ENCODE data around the gene ATXN1. TPM values are rescaled to one million over a fixed set of nuclear protein-coding genes. Genes with fewer than 3 reads are reported as not detected.

The ATXN1 gene
- total and polyA plus RNA-seq, 2 of the 8 experiments (the other 6 are each of a cell fraction or from before 2014, with no cell fraction given), result 1.6 to 4.0 TPM

DNA sequence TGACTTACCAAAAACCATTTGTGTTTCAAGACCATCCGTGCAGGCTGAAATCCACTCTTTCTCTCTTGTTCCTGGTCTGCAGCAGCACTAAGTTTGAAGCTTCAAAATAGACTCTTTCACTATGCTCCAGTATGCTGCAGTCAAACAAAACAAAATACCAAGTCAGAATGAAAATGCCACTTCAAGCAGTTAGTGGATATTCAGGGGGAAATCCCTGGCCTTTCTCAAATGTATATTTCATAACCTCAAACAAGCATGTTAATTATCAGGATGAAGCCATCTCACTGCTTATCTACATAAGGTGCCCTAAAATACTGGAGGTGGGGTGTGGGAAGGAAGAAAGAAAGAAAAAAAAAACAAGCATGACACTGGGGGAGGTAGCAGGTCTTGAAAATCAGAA is 103.5 kb downstream of the ATXN1 start:
- Histone ChIP-seq H2BK15ac (ENCODE audit: low read length) (no peak overlapping the region), H2AFZ (ENCODE audit: low read length) (no peak overlapping the region), H3K9ac (replicated peaks in 1 of 4; ENCODE audit: extremely low read depth in 1 of 4, low read depth in 3 of 4, low read length in 3 of 4) (no peak overlapping the region), H2BK120ac (replicated peaks; ENCODE audit: low read depth, low read length) (no peak overlapping the region), H3K56ac (replicated peaks; ENCODE audit: insufficient read length, low read depth, low read length) (no peak overlapping the region), H3K23me2 (ENCODE audit: low read depth, low read length) (no peaks in the 10 kb centered on the region), H4K5ac (ENCODE audit: insufficient read length, low read depth, low read length) (no peak overlapping the region), H3K4me3 (ENCODE audit: extremely low read depth in 1 of 4, insufficient read depth in 2 of 4, low read depth in 3 of 4, low read length in 4 of 4) (no peak overlapping the region), H3K79me1 (ENCODE audit: low read depth, low read length) (no peaks in the 10 kb centered on the region), H3K79me2 (ENCODE audit: control insufficient read depth in 1 of 2, insufficient read depth in 2 of 2, low read length in 2 of 2) (no peaks in the 10 kb centered on the region), H3K36me3 (ENCODE audit: control insufficient read depth in 2 of 4, insufficient read depth in 4 of 4, low read length in 3 of 4) (no peaks in the 10 kb centered on the region; a peak in 1 of 8 replicates), H3K27me3 (replicated peaks in 1 of 4; ENCODE audit: control insufficient read depth in 3 of 4, extremely low read depth in 1 of 4, insufficient read depth in 3 of 4, low read length in 3 of 4) (no peaks in the 10 kb centered on the region), H4K20me1 (replicated peaks in 1 of 2; ENCODE audit: control insufficient read depth in 1 of 2, insufficient read depth in 2 of 2, low read length in 2 of 2) (no peaks in the 10 kb centered on the region), H2AK5ac (ENCODE audit: low read depth, low read length) (no peak overlapping the region), H3K14ac (ENCODE audit: insufficient read length) (no peak overlapping the region), H3K4me1 (replicated peaks in 1 of 4; ENCODE audit: control insufficient read depth in 3 of 4, insufficient read depth in 4 of 4, low read length in 3 of 4) (no peaks in the 10 kb centered on the region), H3K4me2 (ENCODE audit: insufficient read depth in 1 of 2, low read depth in 2 of 2, low read length in 2 of 2) (no peak overlapping the region), H2BK12ac (ENCODE audit: low read depth, low read length) (no peak overlapping the region), H4K8ac (ENCODE audit: extremely low read depth, insufficient read depth, low read length) (no peak overlapping the region), H3K18ac (ENCODE audit: extremely low read depth, low read length) (no peak overlapping the region), H3K9me3 (ENCODE audit: insufficient read depth in 2 of 2, low read depth in 1 of 2, low read length in 1 of 2) (peaks cover 7 to 8% of the 10 kb centered on the region in 2 experiments; a peak in 3 of 4 replicates), H3K27ac (ENCODE audit: low read depth, low read length) (no peak overlapping the region), H3K4ac (replicated peaks; ENCODE audit: insufficient read length, low read depth, low read length) (no peak overlapping the region), H2BK20ac (ENCODE audit: low read length) (no peak overlapping the region), H2BK5ac (ENCODE audit: low read depth, low read length) (no peak overlapping the region), H3K23ac (ENCODE audit: insufficient read length) (no peak overlapping the region), H4K91ac (replicated peaks; ENCODE audit: insufficient read length, low read length) (no peak overlapping the region)
- no peak for FAIRE-seq
- POLR2A ChIA-PET (ENCODE audit: partially characterized antibody), result interaction anchor here (0.6 kb wide), 1 partner anchor 370 kb away, joined by 3 read pairs; no protein-coding TSS in a partner anchor
- CTCF ChIA-PET (ENCODE audit: partially characterized antibody), result interaction anchor here (1.5 kb wide), 1 partner anchor 144 kb away, joined by 3 read pairs; no protein-coding TSS in a partner anchor
- DNase-seq (ENCODE audit: low read depth in 1 of 2, low spot score in 2 of 2), result no peak
- 80% methylated on average over 1 of the region's 1 CpG; no CpG with 5 or more reads in 1 of the 2 experiments for WGBS, 2 experiments (ENCODE audit: extremely low coverage in 1 of 2, insufficient coverage in 1 of 2, insufficient read length in 1 of 2, insufficient replicate concordance in 2 of 2, low coverage in 1 of 2, low lambda C conversion rate in 2 of 2, missing lambda C conversion rate in 1 of 2)
- TF ChIP-seq HDAC6 (IDR thresholded peaks at IDR 0.05; ENCODE audit: low read depth, low read length) (no peak), CHD2 (IDR thresholded peaks at IDR 0.05; ENCODE audit: low read length) (no peak), MAX (IDR thresholded peaks at IDR 0.05) (no peak), ZNF274 (IDR thresholded peaks at IDR 0.05; ENCODE audit: borderline replicate concordance, extremely low read depth, low read length) (no peak), YY1 (IDR thresholded peaks at IDR 0.05; ENCODE audit: low read depth, low read length) (no peak), TCF12 (IDR thresholded peaks at IDR 0.05; ENCODE audit: low read depth, low read length) (no peak), SIX5 (IDR thresholded peaks at IDR 0.05; ENCODE audit: low read depth, low read length) (no peak), CEBPB (IDR thresholded peaks at IDR 0.05; ENCODE audit: low read depth, low read length) (no peak), BCL11A (IDR thresholded peaks at IDR 0.05; ENCODE audit: low read depth in 2 of 2, low read length in 2 of 2) (no peak), NRF1 (IDR thresholded peaks at IDR 0.05; ENCODE audit: low read depth, low read length) (no peak), FOSL1 (IDR thresholded peaks at IDR 0.05; ENCODE audit: insufficient read depth, low read depth, low read length) (no peak), BRCA1 (IDR thresholded peaks at IDR 0.05; ENCODE audit: low read depth, low read length) (no peak), EGR1 (IDR thresholded peaks at IDR 0.05; ENCODE audit: borderline replicate concordance, low read depth, low read length) (no peak), SIRT6 (IDR thresholded peaks at IDR 0.05; ENCODE audit: low read length) (no peak), GTF2F1 (IDR thresholded peaks at IDR 0.05; ENCODE audit: borderline replicate concordance, low read depth, low read length) (no peak), SAP30 (IDR thresholded peaks at IDR 0.05; ENCODE audit: insufficient read depth, insufficient replicate concordance, low read length) (no peak)
